Measurements from ENCODE around the gene TXNDC15.
"Not testable (repeated sequence)": the region's sequence is repeated elsewhere in the genome, so short reads cannot be mapped to it uniquely, and the experiment has no call there.

Gene TXNDC15

GRCh38 chr5:134857401-134857800 is 16.8 kb upstream of the TXNDC15 start:
- no peak for TF ChIP-seq CTCF (conservative IDR thresholded peaks at IDR 0.05; ENCODE audit: low read length)

GRCh38 chr5:134864707-134865106 is 9.5 kb upstream of the TXNDC15 start:
- no peak for TF ChIP-seq CTCF (conservative IDR thresholded peaks at IDR 0.05; ENCODE audit: low read length)
- no peak for DNase-seq (ENCODE audit: low read depth)

More at GRCh38 chr5:134857401-134857800, 16.8 kb upstream of the TXNDC15 start:
- H3K4me3 ChIP-seq (ENCODE audit: low read length): no peak overlapping the region
- DNase-seq (ENCODE audit: low read depth): no peak

GRCh38 chr5:134873494-134873893 is 677 bp upstream of the TXNDC15 start:
- no peak overlapping the region for H3K4me3 ChIP-seq (ENCODE audit: low read length)
- DNase-seq (ENCODE audit: low read depth): no peak
- TF ChIP-seq CTCF (conservative IDR thresholded peaks at IDR 0.05; ENCODE audit: low read length): no peak

More at GRCh38 chr5:134864707-134865106, 9.5 kb upstream of the TXNDC15 start:
- H3K4me3 ChIP-seq (ENCODE audit: low read length): no peak overlapping the region

- TF ChIP-seq CTCF (conservative IDR thresholded peaks at IDR 0.05; ENCODE audit: low read length): no peak
- DNase-seq (ENCODE audit: low read depth): peak; percentile 91
- peak overlapping the region; percentile 85 for H3K4me3 ChIP-seq (ENCODE audit: low read length)
Measured at GRCh38 chr5:134874831-134875655, 872 bp downstream of the TXNDC15 start.

- TF ChIP-seq CTCF (conservative IDR thresholded peaks at IDR 0.05; ENCODE audit: low read length): no peak
- no peak overlapping the region for H3K4me3 ChIP-seq (ENCODE audit: low read length)
- no peak for DNase-seq (ENCODE audit: low read depth)
Measured at GRCh38 chr5:134877159-134877558, 3.0 kb downstream of the TXNDC15 start.

- no peak for DNase-seq (ENCODE audit: low read depth)
- no peak for TF ChIP-seq CTCF (conservative IDR thresholded peaks at IDR 0.05; ENCODE audit: low read length)
- H3K4me3 ChIP-seq (ENCODE audit: low read length): no peak overlapping the region
Measured at GRCh38 chr5:134878403-134878802, 4.2 kb downstream of the TXNDC15 start.

- DNase-seq (ENCODE audit: low read depth): no peak
- TF ChIP-seq CTCF (conservative IDR thresholded peaks at IDR 0.05; ENCODE audit: low read length): no peak
- H3K4me3 ChIP-seq (ENCODE audit: low read length): no peak overlapping the region
Measured at GRCh38 chr5:134879456-134879855, 5.3 kb downstream of the TXNDC15 start.

GRCh38 chr5:134880937-134881336 is 6.8 kb downstream of the TXNDC15 start:
- DNase-seq (ENCODE audit: low read depth); H3K4me3 ChIP-seq (ENCODE audit: low read length): not testable (repeated sequence)

- DNase-seq (ENCODE audit: low read depth); H3K4me3 ChIP-seq (ENCODE audit: low read length): not testable (repeated sequence)
Measured at GRCh38 chr5:134881711-134882110, 7.5 kb downstream of the TXNDC15 start.

Measured in AG10803 (cell line).